ENCODE measurements around the gene CCT3.

- TF ChIP-seq CTCF (IDR thresholded peaks at IDR 0.05; ENCODE audit: insufficient read depth, low read length) (no peak), REST (IDR thresholded peaks at IDR 0.05; ENCODE audit: insufficient replicate concordance, low read depth) (no peak)
Measured at GRCh38 chr1:156308078-156308477, 30.0 kb downstream of the CCT3 start.

All from HL-60 (cell line).